ACHN (cell line): Measurements from ENCODE around the gene CCDC178.

Experiments used
- DNase-seq: peaks from one replicate; pipeline ENCODE4 v3.0.0-alpha.2; 2015
- in situ Hi-C: cut with HindIII; loops from 2 replicates; pipeline ENCODE4 v1.10.0; 2017; ENCODE audit warnings: low sequenced_read_pairs, low pct_ligation_motif_present, low pct_unique_long_range_greater_than_20kb

Gene CCDC178

DNA sequence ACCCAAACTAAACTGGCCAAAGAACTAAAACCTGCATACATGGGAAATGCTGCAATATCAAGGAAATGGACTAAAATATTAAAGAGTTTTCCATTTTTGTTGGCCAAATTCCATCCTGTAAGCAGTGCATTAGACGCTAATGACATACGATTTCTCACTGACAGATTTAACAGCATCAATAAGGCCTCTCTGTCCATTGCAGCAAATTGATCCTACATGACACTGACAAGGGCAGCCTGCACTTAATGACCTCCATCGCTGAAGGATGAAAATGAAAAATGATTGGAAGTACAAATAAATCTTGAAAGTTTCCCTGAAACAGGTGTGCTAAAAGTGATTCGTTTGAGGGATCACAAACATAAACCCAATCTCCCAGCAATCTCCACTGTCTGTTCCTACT is 350.1 kb downstream of the CCDC178 start:
- DNase-seq: no peak
- in situ Hi-C loops: no loop called here

GRCh38 chr18:33076601-33077000 is 363.9 kb downstream of the CCDC178 start:
- in situ Hi-C loops: no loop called here
- no peak for DNase-seq

GRCh38 chr18:33074125-33074524 is 366.4 kb downstream of the CCDC178 start:
- in situ Hi-C loops: no loop called here

GRCh38 chr18:33062834-33063364 is 377.6 kb downstream of the CCDC178 start:
- DNase-seq: no peak
- in situ Hi-C loops: no loop called here

More at GRCh38 chr18:33074125-33074524, 366.4 kb downstream of the CCDC178 start:
- no peak for DNase-seq

DNA sequence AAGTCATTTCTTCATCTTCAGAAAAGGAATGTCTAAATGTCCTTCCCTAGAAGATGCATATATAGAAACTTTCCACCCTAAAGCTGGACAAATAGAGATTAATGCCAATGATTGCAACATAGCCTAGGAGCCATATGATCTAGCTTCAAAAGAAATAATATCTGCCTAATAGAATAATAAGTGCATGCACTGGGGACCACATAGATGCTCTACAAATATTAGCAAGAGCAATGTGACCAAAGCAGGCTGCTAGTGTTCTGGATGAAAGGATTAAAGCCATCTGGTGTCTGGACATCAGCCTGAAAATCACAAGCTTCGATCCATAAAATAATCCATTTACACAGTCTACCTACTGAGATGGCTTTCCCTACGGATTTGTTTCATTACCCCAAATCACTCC is 387.6 kb downstream of the CCDC178 start:
- in situ Hi-C loops: no loop called here
- DNase-seq: no peak

GRCh38 chr18:33051407-33051806 is 389.1 kb downstream of the CCDC178 start:
- DNase-seq: no peak
- in situ Hi-C loops: no loop called here

DNA sequence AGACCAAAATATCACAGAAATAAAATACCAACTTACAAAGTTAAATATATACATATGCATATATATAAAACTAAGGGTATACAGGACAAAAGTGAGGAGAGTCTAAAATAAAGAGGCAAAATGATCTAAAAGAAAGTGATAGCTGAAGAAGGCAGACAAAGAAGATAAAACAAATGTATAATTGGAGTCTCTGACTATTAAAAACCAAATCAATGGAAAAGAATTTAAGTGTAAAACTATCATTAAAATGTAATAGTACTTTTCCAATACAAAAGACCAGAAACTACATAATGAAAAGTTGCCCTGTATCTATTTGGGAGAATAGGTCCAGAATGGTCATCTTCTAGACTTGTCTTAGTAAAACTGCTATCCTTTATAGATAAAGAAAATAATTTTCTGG is 400.3 kb downstream of the CCDC178 start:
- DNase-seq: no peak
- in situ Hi-C loops: no loop called here

DNA sequence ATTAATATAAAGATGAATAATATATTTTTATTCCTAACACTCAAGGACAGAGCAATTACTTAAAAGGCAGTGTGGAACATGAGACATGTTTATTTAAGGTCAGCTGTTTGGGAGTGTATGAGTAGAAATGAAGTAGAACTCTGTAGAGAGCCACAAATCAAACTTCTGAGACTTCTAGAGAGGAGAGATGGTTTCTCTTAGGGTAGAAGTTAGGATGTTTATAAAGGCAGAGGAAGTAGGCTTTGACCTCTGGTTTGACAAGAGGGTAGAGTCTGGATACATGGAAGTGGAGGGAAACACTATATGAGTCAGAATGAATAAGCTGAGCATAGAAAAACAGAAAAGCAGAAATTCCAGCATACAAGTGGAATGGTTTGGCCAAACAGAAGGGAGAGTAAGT is 405.6 kb downstream of the CCDC178 start:
- in situ Hi-C loops: no loop called here

DNA sequence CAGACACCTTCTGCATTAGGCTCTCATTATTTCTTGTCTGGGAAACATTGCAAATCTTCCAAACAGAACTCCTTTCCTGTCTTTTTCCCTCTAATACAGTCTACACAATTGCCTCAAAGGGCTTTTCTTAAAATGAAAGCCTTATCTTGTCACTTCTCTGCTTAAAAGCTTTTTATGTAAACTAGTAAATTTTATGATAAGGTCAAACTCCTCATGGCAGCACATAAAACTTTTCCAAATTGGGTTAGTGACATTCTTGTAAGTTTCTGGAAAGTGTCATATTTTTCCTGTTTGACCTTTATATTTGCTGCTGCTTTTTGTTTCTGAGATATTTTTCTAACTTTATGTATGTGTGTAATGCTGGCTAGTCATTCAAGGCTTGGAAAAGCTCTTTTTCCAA is 406.3 kb downstream of the CCDC178 start:
- in situ Hi-C loops: no loop called here
- DNase-seq: no peak

More for the DNA sequence above, 405.6 kb downstream of the CCDC178 start:
- no peak for DNase-seq

- no peak for DNase-seq
- in situ Hi-C loops: no loop called here
Measured at GRCh38 chr18:33022370-33022769, 418.2 kb downstream of the CCDC178 start.

- no peak for DNase-seq
- in situ Hi-C loops: no loop called here
Measured at GRCh38 chr18:33020877-33021276, 419.6 kb downstream of the CCDC178 start.

GRCh38 chr18:33014060-33014796 is 426.3 kb downstream of the CCDC178 start:
- in situ Hi-C loops: no loop called here
- DNase-seq: no peak

DNA sequence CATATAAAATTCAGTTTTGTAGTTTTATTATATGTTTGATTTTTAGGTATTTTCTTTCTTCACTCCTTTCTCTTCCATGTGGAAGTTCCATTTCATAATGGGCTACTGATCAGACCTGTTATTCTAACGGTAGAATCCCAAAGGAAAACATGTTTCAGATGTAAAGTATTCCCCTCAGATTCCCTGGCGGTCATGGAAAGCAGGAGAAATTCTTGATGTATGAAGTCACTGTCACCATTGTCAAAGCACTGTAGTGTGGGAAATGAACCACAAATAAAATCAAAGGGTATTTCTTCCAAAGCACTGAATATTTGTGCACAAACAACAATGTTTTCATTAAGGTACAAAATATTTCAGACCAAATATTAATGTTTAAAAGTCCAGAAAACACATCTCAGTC is 430.4 kb downstream of the CCDC178 start:
- in situ Hi-C loops: no loop called here
- peak; percentile 28 for DNase-seq

DNA sequence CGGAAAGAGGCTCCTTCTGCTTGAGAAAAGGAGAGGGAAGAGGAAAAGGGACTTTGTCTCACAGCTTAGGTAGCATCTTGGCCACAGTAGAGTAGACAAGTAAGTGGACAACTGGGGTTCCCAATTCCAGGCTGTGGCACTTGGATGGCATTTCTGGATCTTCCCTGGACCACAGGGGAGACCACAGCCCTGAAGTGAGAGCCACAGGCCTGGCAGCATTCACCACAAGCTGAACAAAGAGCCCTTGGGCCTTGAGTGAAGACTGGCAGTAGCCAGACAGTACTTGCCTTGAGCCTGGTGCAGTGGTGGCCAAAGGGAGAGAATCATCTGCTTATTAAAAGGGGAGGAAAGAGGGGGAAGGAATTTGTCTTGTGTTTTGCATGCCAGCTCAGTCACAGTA is 441.6 kb downstream of the CCDC178 start:
- DNase-seq: no peak
- in situ Hi-C loops: no loop called here

DNA sequence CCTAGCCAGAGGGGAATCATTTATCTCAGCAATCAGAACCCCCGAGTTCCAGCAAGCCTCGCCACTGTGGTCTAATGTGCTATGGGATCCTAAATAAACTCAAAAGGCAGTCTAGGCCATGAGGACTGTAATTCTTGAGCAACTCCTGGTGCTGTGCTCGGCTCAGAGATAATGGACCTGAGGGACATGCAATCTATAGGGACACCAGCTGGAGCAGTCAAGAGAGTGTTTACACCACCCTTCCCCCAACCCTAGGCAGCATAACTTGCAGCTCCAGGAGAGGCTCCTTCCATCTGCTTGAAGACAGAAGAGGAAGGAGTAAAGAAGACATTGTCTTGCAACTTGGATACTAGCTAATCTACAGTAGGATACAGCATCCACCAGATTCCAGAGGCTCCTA is 442.2 kb downstream of the CCDC178 start:
- no peak for DNase-seq
- in situ Hi-C loops: no loop called here

DNA sequence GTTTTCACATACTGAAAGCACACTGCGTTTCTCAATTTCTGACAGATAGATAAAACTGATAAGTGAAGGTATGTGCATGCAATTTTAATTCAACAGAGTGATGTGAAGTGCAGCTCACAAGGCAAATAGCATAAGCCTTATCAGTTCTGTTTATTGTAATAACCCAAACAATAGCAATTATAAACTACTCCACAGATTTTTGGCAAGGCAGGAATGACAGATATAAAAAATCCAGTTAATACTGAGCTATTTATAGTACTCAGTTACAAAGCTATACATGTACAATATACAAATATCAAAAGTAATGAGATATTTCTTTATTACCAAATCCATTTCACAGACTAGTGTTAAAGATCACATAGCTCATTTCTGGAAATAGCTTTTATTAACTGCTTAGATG is 456.8 kb downstream of the CCDC178 start:
- DNase-seq: no peak
- in situ Hi-C loops: no loop called here

DNA sequence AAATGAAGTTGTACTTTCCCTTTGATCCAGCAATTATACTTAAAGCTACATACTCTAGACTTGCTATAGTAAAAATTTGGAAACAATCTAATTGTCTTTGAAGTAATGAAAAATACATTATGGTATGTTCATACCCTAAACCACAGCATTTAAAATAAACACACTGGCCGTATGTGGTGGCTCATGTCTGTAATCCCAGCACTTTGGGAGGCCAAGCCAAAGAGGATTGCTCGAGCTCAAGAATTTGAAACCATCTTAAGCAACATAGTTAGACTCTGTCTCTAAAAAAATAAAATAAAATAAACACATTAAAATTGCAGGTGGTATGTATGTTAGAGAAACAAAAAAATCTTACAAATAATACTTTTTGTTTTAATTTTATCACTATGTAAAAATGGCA is 459.6 kb downstream of the CCDC178 start:
- no peak for DNase-seq
- in situ Hi-C loops: no loop called here

GRCh38 chr18:32975501-32975900 is 465.0 kb downstream of the CCDC178 start:
- no peak for DNase-seq
- in situ Hi-C loops: no loop called here

DNA sequence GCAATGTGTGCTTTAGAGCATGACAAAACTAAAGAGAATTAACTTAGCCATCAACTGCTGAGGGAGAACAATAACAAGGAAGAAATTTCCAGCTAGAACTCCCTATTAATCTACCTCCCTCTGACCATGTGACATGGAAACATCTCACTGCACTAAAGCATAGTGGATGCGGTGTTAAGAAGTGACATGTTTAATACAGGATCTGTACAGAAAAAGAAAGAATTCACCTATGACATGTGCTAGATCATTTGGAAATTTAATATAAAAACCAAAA is 465.4 kb downstream of the CCDC178 start:
- peak; percentile 0 for DNase-seq
- in situ Hi-C loops: no loop called here

DNA sequence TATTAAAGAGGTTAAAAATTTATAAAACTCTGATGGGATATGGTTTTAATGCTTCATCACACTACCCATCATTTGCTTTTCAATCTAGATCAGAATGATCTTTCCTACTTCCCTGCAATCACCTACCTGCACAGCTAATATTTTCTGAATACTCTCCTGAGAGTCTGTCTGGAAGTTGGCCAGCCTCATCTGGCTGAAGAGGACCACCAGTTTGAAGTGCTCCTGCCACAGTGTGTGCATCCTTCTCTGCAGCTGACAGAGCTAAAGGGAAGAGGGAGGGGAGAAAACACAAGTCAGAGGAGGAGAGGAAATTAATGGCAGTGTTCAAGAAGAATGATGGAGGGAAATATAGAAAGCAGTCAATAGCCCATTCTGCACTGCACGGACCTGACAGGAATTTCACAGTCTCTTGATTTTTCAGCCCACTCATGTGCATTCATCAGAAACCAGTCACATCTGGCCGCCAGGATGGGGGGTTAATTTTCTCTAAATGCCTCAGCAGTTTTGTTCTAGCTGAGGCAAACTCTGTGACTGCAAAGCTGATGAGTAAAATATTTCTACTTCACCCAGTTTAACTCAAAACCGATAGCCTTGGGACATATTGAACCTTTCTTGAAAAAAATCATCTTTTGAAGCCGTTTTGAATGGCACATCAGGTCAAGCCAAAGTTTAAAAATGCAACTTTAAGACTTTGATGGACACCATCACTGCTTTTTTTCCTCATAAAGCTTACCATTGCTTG is 465.9 kb downstream of the CCDC178 start:
- peak; percentile 43 for DNase-seq
- in situ Hi-C loops: no loop called here
